GM21381 (cell line): ENCODE measurements around the gene ECM2.

Experiments
- ATAC-seq: cut with Tn5 transposase; IDR thresholded peaks from one replicate; pipeline ENCODE4 v1.9.1; 2021; ENCODE audit warnings: mild to moderate bottlenecking, moderate library complexity; ENCODE audit not compliant: unreplicated experiment

The ECM2 gene

DNA sequence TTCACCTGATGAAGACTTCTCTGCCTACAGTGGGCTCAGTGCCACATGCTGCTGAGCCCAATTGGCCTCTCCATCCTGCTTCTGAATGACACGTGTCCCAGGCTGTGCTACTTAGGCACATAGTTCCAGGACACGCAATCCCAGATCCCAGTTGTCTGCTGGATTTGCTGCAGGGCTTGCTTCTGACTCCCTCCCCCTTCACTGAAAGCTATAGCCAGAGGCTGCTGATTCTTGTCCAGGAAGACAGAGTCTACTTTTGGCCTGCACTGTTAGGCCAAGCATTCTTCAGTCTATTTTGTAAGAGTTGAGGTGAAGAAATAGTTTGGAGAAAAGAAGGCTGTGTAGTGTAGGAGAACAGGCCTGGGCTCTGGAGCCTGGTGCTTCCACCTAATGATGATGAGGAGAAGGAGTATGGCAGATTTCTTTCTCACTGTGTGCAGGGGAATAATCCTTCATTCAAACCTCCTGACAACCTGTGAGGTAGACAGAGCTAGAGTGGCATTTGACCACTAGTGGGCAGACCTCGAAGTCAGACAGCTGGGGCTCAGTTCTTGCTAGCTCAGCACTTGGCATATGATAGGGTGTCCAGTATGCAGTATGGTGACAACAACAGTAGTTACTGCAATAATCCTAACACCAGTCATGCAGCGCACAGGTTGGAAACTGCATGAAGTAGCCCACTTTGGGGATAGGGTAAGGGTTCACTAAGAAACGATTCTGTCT is 34.0 kb downstream of the ECM2 start:
- ATAC-seq: no peak

- ATAC-seq: no peak
Measured at GRCh38 chr9:92500725-92501124, 35.1 kb downstream of the ECM2 start.

GRCh38 chr9:92499701-92500100 is 36.1 kb downstream of the ECM2 start:
- no peak for ATAC-seq

- no peak for ATAC-seq
Measured at GRCh38 chr9:92496396-92497176, 39.2 kb downstream of the ECM2 start.

- no peak for ATAC-seq
Measured at GRCh38 chr9:92494856-92495255, 40.9 kb downstream of the ECM2 start.

DNA sequence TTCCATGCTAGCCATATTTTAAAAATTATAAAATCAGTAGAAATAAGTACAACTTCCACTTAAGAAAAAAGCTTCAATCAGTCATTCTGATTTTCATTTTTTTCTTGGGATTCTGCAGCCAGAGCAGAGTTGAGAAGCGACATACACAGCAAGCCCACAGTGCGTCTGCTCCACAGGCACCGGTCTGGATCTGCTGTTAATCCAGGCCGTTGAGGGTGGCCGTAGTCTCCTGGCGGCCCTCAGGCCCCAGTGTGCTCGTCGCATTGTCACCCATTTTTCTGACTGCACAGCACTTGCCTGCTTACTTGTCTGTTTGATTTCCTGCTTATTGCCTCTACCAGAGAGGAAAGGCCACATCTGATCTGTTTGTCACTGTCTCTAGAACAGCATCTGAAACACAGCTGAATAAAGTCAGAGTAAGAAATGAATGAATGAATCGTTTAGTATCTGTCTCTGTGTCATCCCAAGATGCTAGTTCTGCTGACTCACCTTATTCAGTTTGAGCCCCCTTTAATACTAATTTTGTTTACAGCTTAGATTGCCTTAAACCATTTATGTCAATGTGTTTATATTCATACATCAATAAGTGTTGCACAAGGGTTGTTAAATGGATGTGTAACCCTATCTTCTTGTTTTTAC is 41.9 kb downstream of the ECM2 start:
- ATAC-seq: no peak

DNA sequence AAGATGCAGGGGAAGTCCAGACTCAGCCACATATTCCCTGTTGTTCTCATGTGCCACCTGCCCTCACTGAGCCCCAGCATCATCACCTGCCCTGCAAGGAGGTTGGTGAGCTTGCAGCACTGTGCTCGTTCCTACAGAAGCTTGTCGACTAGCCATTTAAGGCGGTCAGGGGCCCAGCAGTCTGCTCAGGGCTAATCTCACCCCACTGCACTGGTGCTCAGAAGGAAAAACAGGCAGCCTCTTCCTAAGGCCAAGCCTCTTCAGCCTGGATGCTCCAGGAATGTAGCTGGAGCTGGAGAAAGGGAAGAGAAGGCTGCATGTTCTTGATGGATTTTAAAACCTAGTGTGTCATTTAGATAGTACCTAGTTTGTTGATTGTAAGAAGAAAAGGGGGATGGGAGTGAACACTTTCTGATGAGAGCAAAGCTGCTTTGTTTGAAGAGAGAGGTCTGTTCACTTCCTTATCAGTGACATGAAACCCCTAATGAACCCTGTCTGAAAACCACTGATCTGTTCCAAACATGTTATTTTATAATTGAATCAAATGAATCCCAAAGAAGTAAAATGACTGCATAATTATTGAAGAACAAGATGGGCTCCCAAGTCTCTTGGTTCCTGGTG is 42.9 kb downstream of the ECM2 start:
- no peak for ATAC-seq

- ATAC-seq: no peak
Measured at GRCh38 chr9:92488681-92489550, 46.9 kb downstream of the ECM2 start.

DNA sequence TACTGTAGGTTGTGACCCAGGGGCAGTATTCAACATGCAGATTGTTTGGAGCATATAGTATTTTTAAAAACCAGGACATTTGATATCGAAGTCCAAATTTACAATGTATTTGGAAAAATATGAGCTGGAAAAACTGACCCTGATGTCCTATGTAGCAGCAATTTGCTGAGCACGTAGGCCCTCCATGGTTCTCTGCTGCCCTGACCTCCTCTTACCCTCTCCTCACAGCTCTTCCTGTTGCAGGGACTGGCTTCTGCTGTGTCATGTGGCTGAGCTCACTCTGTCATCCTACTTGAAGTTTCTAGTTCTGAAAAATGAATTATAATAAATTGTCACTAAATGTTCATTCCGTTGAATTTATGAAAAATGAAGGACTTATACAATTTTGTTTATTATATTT is 49.4 kb downstream of the ECM2 start:
- ATAC-seq: no peak

DNA sequence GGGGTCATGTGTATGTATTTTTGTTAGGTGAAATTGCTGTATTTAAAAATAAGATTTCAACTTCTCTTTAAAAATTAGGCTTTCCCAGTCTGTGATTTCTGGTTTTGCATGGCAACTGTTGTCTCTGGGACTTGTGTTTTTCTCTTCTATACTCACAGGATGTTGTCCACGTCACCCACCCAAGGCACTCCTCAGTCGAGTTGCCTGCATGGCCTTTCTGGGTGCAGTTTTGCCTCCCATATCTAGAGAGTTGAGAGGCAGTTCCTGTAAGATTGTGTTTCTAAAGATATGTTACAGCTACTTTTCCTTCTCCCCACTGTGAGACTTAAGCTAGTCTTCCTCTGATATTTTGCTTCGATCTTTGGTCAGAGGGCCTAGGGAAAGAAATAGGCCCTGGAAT is 51.2 kb downstream of the ECM2 start:
- ATAC-seq: no peak

DNA sequence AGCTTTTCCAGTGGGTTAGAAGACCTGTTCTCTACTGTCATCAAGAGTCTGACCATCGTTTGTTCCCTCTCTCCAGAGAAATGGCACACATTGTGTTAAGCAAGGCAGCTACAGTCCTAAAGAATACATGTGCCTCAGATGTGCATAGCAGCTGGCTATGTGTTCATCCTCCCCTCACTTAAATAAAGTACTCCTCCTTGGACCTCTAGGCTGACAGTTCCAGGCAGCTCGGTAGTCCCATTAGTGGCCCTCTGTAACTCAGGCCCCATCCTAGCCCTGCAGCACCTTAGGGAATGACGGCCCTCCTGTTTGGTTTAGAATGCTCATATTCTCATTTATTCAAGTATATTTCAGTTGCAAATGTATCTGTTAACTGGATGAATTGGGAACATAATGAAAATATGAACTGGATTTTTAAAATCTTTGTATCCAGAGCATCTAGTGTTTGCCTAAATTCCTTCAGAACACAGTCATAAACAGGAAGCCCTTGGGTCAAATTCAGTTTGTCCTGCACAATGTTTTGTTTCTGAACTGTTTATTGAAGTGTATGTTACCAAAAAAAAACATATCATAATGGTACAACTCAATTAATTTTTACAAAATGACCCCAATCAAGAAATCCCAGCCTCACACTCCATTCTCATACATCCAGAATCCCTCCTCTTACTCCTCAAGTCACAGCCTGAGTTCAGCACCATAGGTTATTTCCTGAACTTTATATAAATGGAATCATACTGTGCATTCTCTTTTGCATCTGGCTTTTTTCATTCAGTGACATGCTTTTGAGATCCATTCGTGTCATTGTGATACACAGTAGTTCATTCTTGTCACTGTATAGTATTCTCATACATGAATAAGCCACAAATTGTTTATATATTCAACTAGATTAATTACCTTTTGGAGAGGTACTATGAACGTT is 51.9 kb downstream of the ECM2 start:
- ATAC-seq: no peak

GRCh38 chr9:92482805-92483204 is 53.0 kb downstream of the ECM2 start:
- no peak for ATAC-seq

- ATAC-seq: no peak
Measured at GRCh38 chr9:92482329-92482728, 53.5 kb downstream of the ECM2 start, which contains the start of gene ASPN. TSS of gene ASPN (minus strand) at chr9:92482506.

GRCh38 chr9:92480986-92481633 is 54.7 kb downstream of the ECM2 start:
- ATAC-seq: no peak

- no peak for ATAC-seq
Measured at GRCh38 chr9:92480291-92480771, 55.5 kb downstream of the ECM2 start.

DNA sequence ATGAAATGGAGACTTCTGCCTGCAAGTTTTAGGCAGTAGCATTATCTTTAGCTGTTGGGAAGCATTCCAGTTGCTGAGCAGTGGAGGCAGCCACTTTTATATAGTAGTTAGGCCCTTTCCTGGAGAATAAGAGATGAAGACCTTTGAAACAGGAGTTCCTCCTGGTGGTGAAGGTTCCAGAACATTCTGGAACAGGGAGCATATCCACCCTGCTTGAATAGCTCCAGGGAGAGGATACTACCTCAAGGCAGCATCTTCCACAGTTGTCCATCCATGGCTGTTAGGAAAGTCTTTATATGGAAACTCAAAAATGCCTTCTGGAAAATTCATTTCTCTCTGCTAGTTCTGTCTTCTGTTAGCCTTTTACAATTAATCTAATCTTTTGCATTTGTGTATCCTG is 56.4 kb downstream of the ECM2 start:
- ATAC-seq: no peak

DNA sequence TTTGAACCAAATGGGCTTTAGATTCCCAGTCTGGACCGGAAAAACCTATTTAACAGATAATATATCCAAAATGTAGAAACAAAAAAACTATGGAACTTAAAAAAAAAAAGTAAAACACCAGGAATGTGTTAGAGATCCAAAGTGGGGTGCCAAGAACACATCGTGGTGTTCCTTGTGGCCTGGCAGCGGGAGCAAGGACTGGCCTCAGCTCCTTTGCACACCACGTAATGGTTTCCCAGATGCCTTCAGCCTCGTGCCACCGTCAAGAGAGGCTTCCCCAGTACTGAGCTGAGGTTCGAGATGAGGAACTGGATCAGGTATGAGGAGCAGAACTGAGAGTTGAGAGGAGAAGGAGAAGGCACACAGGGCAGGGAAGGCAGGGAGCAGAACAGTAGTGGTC is 57.0 kb downstream of the ECM2 start:
- no peak for ATAC-seq

DNA sequence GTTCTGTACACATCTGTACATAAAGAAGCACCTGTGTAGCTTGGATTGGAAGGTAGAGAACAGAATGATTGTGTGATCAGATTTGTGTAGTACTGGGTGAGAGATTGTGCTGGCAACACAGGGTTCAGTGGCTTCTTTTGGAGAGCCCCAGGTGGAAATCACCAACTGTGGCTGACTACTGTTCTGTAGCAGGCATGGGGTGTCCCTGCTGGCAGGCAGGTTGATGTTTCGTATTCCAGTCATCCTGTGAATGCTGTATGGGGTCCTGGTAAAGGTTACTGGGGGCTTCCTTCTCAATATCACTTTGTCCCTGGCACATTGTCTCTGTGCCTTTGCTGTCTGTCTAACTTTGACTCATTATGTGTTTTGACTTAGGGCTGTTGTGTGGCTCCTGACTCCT is 58.8 kb downstream of the ECM2 start:
- ATAC-seq: no peak

GRCh38 chr9:92474587-92474986 is 61.2 kb downstream of the ECM2 start:
- ATAC-seq: no peak
